B cell (primary cell): Measurements from ENCODE around the gene ESPNL.

Experiments
- EZH2 ChIP-seq: IDR thresholded peaks from 2 replicates; pipeline ENCODE4 v1.6.1; 2012; ENCODE audit warnings: borderline replicate concordance, low read depth, mild to moderate bottlenecking, moderate library complexity, low read length; ENCODE audit not compliant: insufficient read depth, poor library complexity, severe bottlenecking
- TF ChIP-seq, protein P1 (sequence below): fragments of 200-600 bp; IDR thresholded peaks from one replicate; pipeline ENCODE4 v1.8.0; 2022; ENCODE audit warnings: antibody characterized with exemption, mild to moderate bottlenecking

- TF ChIP-seq, protein P1, sequence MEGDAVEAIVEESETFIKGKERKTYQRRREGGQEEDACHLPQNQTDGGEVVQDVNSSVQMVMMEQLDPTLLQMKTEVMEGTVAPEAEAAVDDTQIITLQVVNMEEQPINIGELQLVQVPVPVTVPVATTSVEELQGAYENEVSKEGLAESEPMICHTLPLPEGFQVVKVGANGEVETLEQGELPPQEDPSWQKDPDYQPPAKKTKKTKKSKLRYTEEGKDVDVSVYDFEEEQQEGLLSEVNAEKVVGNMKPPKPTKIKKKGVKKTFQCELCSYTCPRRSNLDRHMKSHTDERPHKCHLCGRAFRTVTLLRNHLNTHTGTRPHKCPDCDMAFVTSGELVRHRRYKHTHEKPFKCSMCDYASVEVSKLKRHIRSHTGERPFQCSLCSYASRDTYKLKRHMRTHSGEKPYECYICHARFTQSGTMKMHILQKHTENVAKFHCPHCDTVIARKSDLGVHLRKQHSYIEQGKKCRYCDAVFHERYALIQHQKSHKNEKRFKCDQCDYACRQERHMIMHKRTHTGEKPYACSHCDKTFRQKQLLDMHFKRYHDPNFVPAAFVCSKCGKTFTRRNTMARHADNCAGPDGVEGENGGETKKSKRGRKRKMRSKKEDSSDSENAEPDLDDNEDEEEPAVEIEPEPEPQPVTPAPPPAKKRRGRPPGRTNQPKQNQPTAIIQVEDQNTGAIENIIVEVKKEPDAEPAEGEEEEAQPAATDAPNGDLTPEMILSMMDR: no peak
- no peak for TF ChIP-seq EZH2
Observed at GRCh38 chr2:238173692-238174091, 73.6 kb downstream of the ESPNL start.
